ENCODE measurements around the gene NUPR1.
"Not testable (repeated sequence)": the region's sequence is repeated elsewhere in the genome, so short reads cannot be mapped to it uniquely, and the experiment has no call there.

The NUPR1 gene

GRCh38 chr16:28563218-28563617 lies 24.4 kb upstream of the NUPR1 start:
- TF ChIP-seq GATA1 (IDR thresholded peaks at IDR 0.05; ENCODE audit: low read depth, low read length): no peak
- TF ChIP-seq POLR2A (IDR thresholded peaks at IDR 0.05; ENCODE audit: low read length): no peak
- no peak for DNase-seq

DNA sequence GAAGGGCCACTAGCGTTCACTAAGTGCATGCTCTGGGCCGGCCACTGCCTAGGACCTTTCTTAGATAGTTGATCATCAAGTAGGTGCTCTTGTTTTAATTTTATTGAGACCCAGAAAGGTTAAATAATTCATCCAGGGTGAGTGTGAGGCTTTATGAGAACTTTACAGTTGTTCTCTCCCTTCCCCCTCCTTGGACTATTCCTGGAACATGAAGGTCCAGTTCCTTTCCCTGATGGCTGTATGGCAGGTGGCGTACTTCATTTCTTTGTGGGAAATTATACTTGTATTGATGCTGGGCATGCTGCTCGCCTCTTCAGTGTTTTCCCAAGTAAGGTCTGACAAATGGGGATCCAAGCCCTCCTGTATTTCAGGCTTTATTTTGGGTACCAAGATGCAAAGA lies 23.4 kb upstream of the NUPR1 start:
- DNase-seq: no peak

DNA sequence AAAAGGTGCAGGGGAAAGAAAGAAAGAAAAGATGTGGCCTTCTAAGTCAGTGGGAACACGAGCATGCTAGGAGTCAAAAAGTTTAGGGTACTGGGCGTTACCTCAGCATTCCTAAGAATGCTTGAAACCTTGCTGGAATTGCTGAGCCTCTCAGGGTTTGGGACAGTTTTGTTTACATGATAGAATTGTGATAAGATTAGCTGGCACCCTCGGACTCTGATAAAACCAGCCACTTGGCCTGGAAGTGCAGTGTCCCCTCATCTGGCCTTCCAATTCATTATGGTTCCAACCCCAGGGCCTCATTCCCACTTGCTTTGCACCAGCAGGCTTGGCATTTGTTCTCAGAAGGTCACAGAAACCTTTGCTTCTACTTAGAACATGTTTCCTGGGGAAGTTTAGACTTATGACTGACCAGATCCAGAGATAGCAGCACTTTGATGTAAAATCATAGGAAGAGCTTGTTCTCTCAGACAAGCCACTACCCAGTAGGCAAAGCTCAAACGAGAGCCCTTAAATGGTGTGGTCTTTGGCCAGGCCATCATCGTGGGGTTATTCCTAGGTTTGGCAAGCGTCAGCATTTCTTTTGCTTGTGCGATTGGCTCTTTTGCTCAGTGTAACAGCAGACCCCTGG lies 22.9 kb upstream of the NUPR1 start:
- no peak for DNase-seq
- TF ChIP-seq POLR2A (IDR thresholded peaks at IDR 0.05; ENCODE audit: low read length) (no peak), GATA1 (IDR thresholded peaks at IDR 0.05; ENCODE audit: low read depth, low read length) (no peak)

More for the DNA sequence above, 23.4 kb upstream of the NUPR1 start:
- no peak for TF ChIP-seq GATA1 (IDR thresholded peaks at IDR 0.05; ENCODE audit: low read depth, low read length)
- no peak for TF ChIP-seq POLR2A (IDR thresholded peaks at IDR 0.05; ENCODE audit: low read length)

DNA sequence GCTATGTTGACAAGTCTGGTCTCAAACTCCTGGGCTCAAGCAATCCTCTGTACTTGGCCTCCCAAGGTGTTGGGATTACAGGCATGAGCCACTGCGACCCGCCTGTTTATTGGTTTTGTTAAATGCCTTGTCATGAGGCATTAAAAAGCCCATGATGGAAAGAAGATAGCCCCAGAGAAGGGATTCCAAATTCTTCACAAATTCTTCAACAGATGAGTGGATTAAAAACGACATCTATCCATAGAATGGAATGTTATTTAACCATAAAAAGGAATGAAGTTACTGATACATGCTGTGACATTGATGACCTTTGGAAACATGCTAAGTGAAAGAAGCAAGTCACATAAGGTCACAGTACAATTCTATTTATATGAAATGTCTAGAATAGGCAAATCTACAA lies 19.7 kb upstream of the NUPR1 start:
- no peak for TF ChIP-seq GATA1 (IDR thresholded peaks at IDR 0.05; ENCODE audit: low read depth, low read length)
- no peak for TF ChIP-seq POLR2A (IDR thresholded peaks at IDR 0.05; ENCODE audit: low read length)
- DNase-seq: no peak

GRCh38 chr16:28556914-28557320 lies 18.1 kb upstream of the NUPR1 start:
- no peak for TF ChIP-seq POLR2A (IDR thresholded peaks at IDR 0.05; ENCODE audit: low read length)
- TF ChIP-seq GATA1 (IDR thresholded peaks at IDR 0.05; ENCODE audit: low read depth, low read length): no peak

GRCh38 chr16:28555561-28555960 lies 16.8 kb upstream of the NUPR1 start:
- no peak for DNase-seq
- TF ChIP-seq GATA1 (IDR thresholded peaks at IDR 0.05; ENCODE audit: low read depth, low read length) (no peak), POLR2A (IDR thresholded peaks at IDR 0.05; ENCODE audit: low read length) (no peak)

More at GRCh38 chr16:28556914-28557320, 18.1 kb upstream of the NUPR1 start:
- no peak for DNase-seq

DNA sequence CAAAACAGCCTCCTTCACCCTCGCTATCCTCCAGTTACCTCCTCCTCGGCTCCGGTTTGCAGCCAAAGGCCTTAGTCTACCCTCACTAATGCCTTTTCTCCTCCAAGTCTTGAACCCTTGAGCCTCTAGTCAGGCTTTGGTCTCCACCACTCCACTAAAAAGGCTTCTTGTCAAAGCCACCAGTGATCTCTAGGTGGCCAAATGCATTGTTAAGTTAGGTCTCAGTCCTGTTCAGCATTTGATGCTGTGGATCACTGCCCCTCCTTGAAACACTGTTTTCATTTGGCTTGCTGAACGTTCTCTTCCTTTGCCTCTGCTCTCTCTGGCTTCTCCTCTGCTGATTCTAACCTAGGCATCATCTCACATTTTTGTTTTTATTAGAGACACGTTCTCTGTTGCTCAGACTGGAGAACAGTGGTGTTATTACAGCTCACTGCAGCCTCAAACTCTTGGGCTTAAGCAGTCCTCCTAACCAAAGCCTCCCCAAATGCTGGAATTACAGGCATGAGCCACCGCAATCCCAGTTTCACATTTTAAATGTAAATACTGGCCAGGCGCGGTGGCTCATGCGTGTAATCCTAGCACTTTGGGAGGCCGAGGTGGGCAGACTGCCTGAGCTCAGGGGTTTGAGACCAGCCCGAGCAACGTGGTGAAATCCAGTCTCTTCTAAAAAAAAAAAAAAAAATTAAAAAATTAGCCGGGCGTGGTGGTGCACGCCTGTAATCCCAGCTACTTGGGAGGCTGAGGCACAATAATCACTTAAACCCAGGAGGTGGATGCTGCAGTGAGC lies 16.1 kb upstream of the NUPR1 start:
- DNase-seq: no peak
- TF ChIP-seq GATA1 (IDR thresholded peaks at IDR 0.05; ENCODE audit: low read depth, low read length) (no peak), POLR2A (IDR thresholded peaks at IDR 0.05; ENCODE audit: low read length) (no peak)

- peak; percentile 94 to 96 for DNase-seq
- TF ChIP-seq POLR2A (IDR thresholded peaks at IDR 0.05; ENCODE audit: low read length) (peak; percentile 91), GATA1 (IDR thresholded peaks at IDR 0.05; ENCODE audit: low read depth, low read length) (no peak)
These were observed 15.2 kb upstream of the NUPR1 start, which contains the start of gene SGF29 for GRCh38 chr16:28553776-28554633. TSS of gene SGF29 (plus strand) at chr16:28553920. CDS start at chr16:28581070, 27,150 bp downstream.

DNA sequence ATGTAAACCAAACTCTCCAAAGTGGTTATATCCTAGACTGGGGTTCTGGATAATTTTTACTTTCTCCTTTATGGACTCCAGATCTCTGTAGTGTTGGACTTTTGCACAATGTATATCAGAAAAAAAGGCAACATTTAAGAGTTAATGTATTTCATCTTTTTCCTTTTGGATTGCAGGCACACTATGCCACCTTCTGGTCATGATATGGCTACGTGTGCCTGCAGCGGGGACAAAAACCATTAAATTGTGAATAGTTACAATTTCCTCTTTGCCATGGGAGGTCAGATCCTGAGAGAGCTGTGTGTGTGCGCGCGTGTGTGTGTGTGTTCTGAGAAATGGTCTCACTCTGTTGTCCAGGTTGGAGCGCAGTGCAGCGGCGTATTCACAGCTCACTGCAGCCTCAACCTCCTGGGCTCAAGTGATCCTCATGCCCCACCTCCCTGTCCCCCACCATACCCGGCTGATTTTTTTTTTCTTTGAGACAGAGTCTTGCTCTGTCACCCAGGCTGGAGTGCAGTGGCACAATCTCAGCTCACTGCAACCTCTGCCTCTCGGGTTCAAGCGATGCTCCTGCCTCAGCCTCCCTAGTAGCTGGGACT lies 10.6 kb upstream of the NUPR1 start:
- DNase-seq: no peak
- TF ChIP-seq GATA1 (IDR thresholded peaks at IDR 0.05; ENCODE audit: low read depth, low read length) (no peak), POLR2A (IDR thresholded peaks at IDR 0.05; ENCODE audit: low read length) (no peak)

DNA sequence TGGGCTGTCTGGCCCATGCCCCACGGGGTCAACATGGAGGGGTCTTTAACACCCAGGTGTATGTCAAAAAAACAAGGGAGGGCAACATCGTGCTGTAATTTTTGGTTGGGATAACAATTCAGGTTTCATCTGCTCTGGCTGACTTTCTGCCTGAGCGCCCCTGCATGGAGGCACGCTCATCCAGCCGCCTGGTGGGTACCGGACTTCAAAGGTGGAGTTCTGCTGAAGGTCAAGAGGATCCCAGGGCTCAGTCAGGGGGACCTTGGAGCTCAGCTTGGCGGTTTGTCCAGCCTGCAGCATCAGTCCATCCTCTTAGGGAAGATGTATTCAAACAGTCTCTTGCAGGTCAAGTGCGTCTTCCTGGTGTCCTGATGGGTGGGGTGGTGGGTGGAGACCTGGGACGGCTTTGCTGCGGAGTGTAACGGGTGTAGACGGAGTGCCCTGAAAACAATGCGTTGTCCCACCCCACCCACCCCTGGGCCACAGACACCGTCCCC lies 9.6 kb upstream of the NUPR1 start:
- no peak for TF ChIP-seq GATA1 (IDR thresholded peaks at IDR 0.05; ENCODE audit: low read depth, low read length)
- TF ChIP-seq POLR2A (IDR thresholded peaks at IDR 0.05; ENCODE audit: low read length): no peak
- no peak for DNase-seq

DNA sequence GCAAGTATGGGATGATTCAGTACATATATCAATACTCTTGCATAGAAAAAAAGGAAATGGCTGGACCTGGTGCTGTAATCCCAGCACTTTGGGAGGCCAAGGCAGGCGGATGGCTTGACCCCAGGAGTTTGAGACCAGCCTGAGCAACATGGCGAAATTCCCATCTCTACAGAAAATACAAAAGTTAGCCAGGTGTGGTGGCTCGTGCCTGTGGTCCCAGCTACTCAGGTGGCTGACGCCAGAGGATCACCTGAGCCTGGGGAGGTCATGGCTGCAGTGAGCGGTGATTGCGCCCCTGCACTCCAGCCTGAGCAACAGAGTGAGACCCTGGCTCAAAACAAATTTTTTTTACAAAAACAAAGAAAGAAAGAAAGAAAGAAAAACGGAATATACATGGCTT lies 7.9 kb upstream of the NUPR1 start:
- no peak for TF ChIP-seq GATA1 (IDR thresholded peaks at IDR 0.05; ENCODE audit: low read depth, low read length)
- no peak for TF ChIP-seq POLR2A (IDR thresholded peaks at IDR 0.05; ENCODE audit: low read length)
- DNase-seq: no peak

- DNase-seq: not testable (repeated sequence)
These were observed 7.2 kb upstream of the NUPR1 start for GRCh38 chr16:28545964-28546363.

DNA sequence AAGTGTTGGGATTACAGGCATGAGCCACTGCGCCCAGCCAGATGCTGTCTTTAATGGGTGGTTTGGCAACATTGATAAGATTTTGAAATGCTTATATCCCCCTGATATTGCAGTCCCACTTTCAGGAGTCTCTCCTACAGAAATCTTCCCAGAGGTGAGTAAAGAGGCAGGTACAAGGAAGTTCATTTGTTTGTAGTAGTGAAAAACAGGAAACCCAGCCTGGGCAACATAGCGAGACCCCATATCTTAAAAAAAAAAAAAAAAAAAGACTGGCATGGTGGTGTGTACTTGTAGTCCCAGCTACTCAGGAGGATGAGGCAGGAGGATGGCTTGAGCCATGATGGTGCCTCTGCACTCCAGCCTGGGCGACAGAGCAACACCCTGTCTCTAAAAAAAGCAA lies 6.2 kb upstream of the NUPR1 start:
- DNase-seq: no peak
- TF ChIP-seq POLR2A (IDR thresholded peaks at IDR 0.05; ENCODE audit: low read length) (no peak), GATA1 (IDR thresholded peaks at IDR 0.05; ENCODE audit: low read depth, low read length) (no peak)

- no peak for DNase-seq
- TF ChIP-seq GATA1 (IDR thresholded peaks at IDR 0.05; ENCODE audit: low read depth, low read length): no peak
- TF ChIP-seq POLR2A (IDR thresholded peaks at IDR 0.05; ENCODE audit: low read length): no peak
These were observed 4.3 kb upstream of the NUPR1 start for GRCh38 chr16:28543072-28543471.

Data from erythroblast (primary cell).